Measurements from ENCODE around the gene CTSW.

- TF ChIP-seq ZNF274 (IDR thresholded peaks at IDR 0.05; ENCODE audit: low read depth, low read length): no peak
- TF ChIP-seq YY1 (IDR thresholded peaks at IDR 0.05; ENCODE audit: insufficient read depth, insufficient read length): no peak
These were observed 41.5 kb downstream of the CTSW start for GRCh38 chr11:65921033-65921555.

Measured in NT2/D1 (cell line).